NCI-H524 (cell line): Measurements from ENCODE around the gene VDR.
"Not testable (repeated sequence)": the region's sequence is repeated elsewhere in the genome, so short reads cannot be mapped to it uniquely, and the experiment has no call there.

Source experiments
- DNase-seq, 2 experiments: peaks; one replicate each; lab custom pipeline; 2025; lab: John Stamatoyannopoulos, UW

The VDR gene

GRCh38 chr12:47848853-47849252 lies 55.9 kb downstream of the VDR start:
- DNase-seq, result no peak

- no peak for DNase-seq
Observed at GRCh38 chr12:47846294-47846996, 58.3 kb downstream of the VDR start.

GRCh38 chr12:47845081-47845480 lies 59.7 kb downstream of the VDR start:
- DNase-seq, result no peak

GRCh38 chr12:47844264-47845019 lies 60.4 kb downstream of the VDR start:
- DNase-seq, result peak in 1 of 2 experiments; percentile 34

GRCh38 chr12:47843226-47843980 lies 61.4 kb downstream of the VDR start:
- DNase-seq, result peak; percentile 15 to 59

- DNase-seq, result not testable (repeated sequence)
Observed at GRCh38 chr12:47842543-47842942, 62.3 kb downstream of the VDR start.

- DNase-seq, result no peak
Observed at GRCh38 chr12:47841910-47842309, 62.9 kb downstream of the VDR start.

- no peak for DNase-seq
Observed at GRCh38 chr12:47841501-47841900, 63.3 kb downstream of the VDR start.

- no peak for DNase-seq
Observed at GRCh38 chr12:47840571-47840970, 64.2 kb downstream of the VDR start.

- DNase-seq, result peak in 1 of 2 experiments; percentile 27
Observed at GRCh38 chr12:47839214-47839876, 65.4 kb downstream of the VDR start.

GRCh38 chr12:47838286-47838931 lies 66.4 kb downstream of the VDR start:
- DNase-seq, result peak in 1 of 2 experiments; percentile 29

GRCh38 chr12:47837190-47838171 lies 67.3 kb downstream of the VDR start:
- DNase-seq, result peak in 1 of 2 experiments; percentile 60

GRCh38 chr12:47835831-47836155 lies 69.0 kb downstream of the VDR start:
- peak in 1 of 2 experiments; percentile 12 for DNase-seq

GRCh38 chr12:47835006-47835830 lies 69.6 kb downstream of the VDR start:
- no peak for DNase-seq

- DNase-seq, result no peak
Observed at GRCh38 chr12:47834199-47834903, 70.4 kb downstream of the VDR start.

- DNase-seq, result no peak
Observed at GRCh38 chr12:47833591-47834012, 71.2 kb downstream of the VDR start.

GRCh38 chr12:47832263-47832933 lies 72.4 kb downstream of the VDR start:
- DNase-seq, result no peak

- DNase-seq, result no peak
Observed at GRCh38 chr12:47829584-47829983, 75.2 kb downstream of the VDR start.
